OCI-LY1 (cell line): ENCODE data around the gene NUP210L.

Experiments
- H2AFZ ChIP-seq: fragments of 200-600 bp; sonication (generic), shearing (Covaris generic); 2 replicates; pipeline ENCODE4 v1.6.0; 2014; ENCODE audit warnings: antibody characterized with exemption, mild to moderate bottlenecking, low read length
- H3F3A ChIP-seq: fragments of 200-600 bp; sonication (generic), shearing (Covaris generic); 2 replicates; pipeline ENCODE4 v1.6.0; 2014; ENCODE audit warnings: mild to moderate bottlenecking, antibody characterized with exemption, low read length, moderate library complexity; ENCODE audit not compliant: insufficient read depth
- H3K27ac ChIP-seq: fragments of 200-600 bp; sonication (generic); 2 replicates; pipeline ENCODE4 v1.5.1; 2014; ENCODE audit warnings: low read length, mixed run types, mild to moderate bottlenecking, low read depth; ENCODE audit not compliant: poor library complexity, severe bottlenecking
- H3K27me3 ChIP-seq: fragments of 200-600 bp; sonication (generic); 2 replicates; pipeline ENCODE4 v1.6.0; 2014; ENCODE audit warnings: antibody characterized with exemption, mild to moderate bottlenecking, low read length, moderate library complexity; ENCODE audit not compliant: insufficient read depth
- H3K36me3 ChIP-seq: fragments of 200-600 bp; sonication (generic); 2 replicates; pipeline ENCODE4 v1.6.1; 2014; ENCODE audit warnings: mild to moderate bottlenecking, antibody characterized with exemption, low read length, moderate library complexity, mixed read lengths; ENCODE audit not compliant: insufficient read depth
- H3K4me1 ChIP-seq: fragments of 200-600 bp; sonication (generic); 2 replicates; pipeline ENCODE4 v1.5.1; 2014; ENCODE audit warnings: mild to moderate bottlenecking, low read length, moderate library complexity; ENCODE audit not compliant: insufficient read depth, severe bottlenecking
- H3K4me2 ChIP-seq: fragments of 200-600 bp; sonication (generic), shearing (Covaris generic); 2 replicates; pipeline ENCODE4 v1.6.1; 2014; ENCODE audit warnings: low read length
- H3K4me3 ChIP-seq: fragments of 200-600 bp; sonication (generic); 2 replicates; pipeline ENCODE4 v1.5.1; 2014; ENCODE audit warnings: low read length, low read depth, mild to moderate bottlenecking, mixed read lengths; ENCODE audit not compliant: poor library complexity, severe bottlenecking
- H3K79me2 ChIP-seq: fragments of 200-600 bp; shearing (Covaris generic); 2 replicates; pipeline ENCODE4 v1.6.1; 2016; ENCODE audit warnings: mixed run types, low read length, mixed read lengths; ENCODE audit not compliant: insufficient read depth
- H3K9ac ChIP-seq: fragments of 200-600 bp; sonication (generic), shearing (Covaris generic); 2 replicates; pipeline ENCODE4 v1.6.1; 2014; ENCODE audit warnings: mild to moderate bottlenecking, low read length, mixed read lengths
- H3K9me2 ChIP-seq: fragments of 200-600 bp; sonication (generic), shearing (Covaris generic); 2 replicates; pipeline ENCODE4 v1.6.1; 2014; ENCODE audit warnings: low read depth, mild to moderate bottlenecking, low read length, mixed read lengths
- H3K9me3 ChIP-seq: fragments of 200-600 bp; shearing (Covaris generic); 2 replicates; pipeline ENCODE4 v1.6.1; 2014; ENCODE audit warnings: low read length, mixed read lengths
- H4K20me1 ChIP-seq: fragments of 200-600 bp; sonication (generic), shearing (Covaris generic); 2 replicates; pipeline ENCODE4 v1.6.0; 2016; ENCODE audit warnings: mild to moderate bottlenecking, low read length; ENCODE audit not compliant: insufficient read depth
- CTCF ChIP-seq: fragments of 200-600 bp; sonication (generic), shearing (Covaris generic); IDR thresholded peaks from 2 replicates; pipeline ENCODE4 v1.5.1; 2017; ENCODE audit warnings: mild to moderate bottlenecking, antibody characterized with exemption, low read length, moderate library complexity, mixed read lengths
- EZH2 ChIP-seq: fragments of 200-600 bp; sonication (generic), shearing (Covaris generic); IDR thresholded peaks from 2 replicates; pipeline ENCODE4 v1.8.0; 2017; ENCODE audit warnings: borderline replicate concordance, mixed run types, mild to moderate bottlenecking, antibody characterized with exemption, low read length, moderate library complexity, mixed read lengths

Gene NUP210L

DNA sequence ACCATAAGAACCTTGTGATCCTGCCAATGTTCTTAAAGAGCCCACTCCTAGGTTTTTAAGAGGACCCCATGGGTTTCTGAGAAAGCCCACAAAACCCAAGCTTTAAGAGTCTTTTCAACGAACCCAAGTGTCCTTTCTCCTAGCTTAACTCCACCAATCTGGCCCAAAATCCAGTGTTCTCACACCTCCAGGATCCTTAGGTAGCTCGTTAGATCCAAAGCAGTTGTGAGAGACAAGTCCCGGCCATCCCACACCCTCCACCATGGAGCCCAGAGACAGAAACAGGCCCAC is 210.1 kb downstream of the NUP210L start:
- Histone ChIP-seq H3K79me2 (peaks cover 7% of the 10 kb centered on the region; the same call in 1 of the 2 replicates), H4K20me1 (no peaks in the 10 kb centered on the region), H3F3A (peaks cover 4% of the 10 kb centered on the region; the same call in 1 of the 2 replicates), H2AFZ (no peak overlapping the region), H3K9ac (peak overlapping the region; percentile 96), H3K27me3 (no peaks in the 10 kb centered on the region), H3K27ac (peak overlapping the region; percentile 89), H3K4me2 (peak overlapping the region; percentile 86), H3K9me2 (no peaks in the 10 kb centered on the region), H3K4me3 (peak overlapping the region; percentile 82), H3K4me1 (peaks cover 18% of the 10 kb centered on the region), H3K9me3 (no peaks in the 10 kb centered on the region), H3K36me3 (peaks cover 56% of the 10 kb centered on the region)
- no peak for TF ChIP-seq CTCF
- TF ChIP-seq EZH2 = no peak

- peak overlapping the region; percentile 86 for H3K4me2 ChIP-seq
- no peak overlapping the region for H2AFZ ChIP-seq
Observed at GRCh38 chr1:153944005-153944826, 210.7 kb downstream of the NUP210L start.

GRCh38 chr1:153942766-153943549 is 211.9 kb downstream of the NUP210L start:
- H3K9me3 ChIP-seq = no peaks in the 10 kb centered on the region
- H3K9me2 ChIP-seq = no peaks in the 10 kb centered on the region
- H3K27ac ChIP-seq = no peak overlapping the region
- no peak overlapping the region for H2AFZ ChIP-seq
- peaks cover 18% of the 10 kb centered on the region for H3K4me1 ChIP-seq
- H3K36me3 ChIP-seq = peaks cover 55% of the 10 kb centered on the region
- no peaks in the 10 kb centered on the region for H3K27me3 ChIP-seq
- peaks cover 4% of the 10 kb centered on the region; the same call in 1 of the 2 replicates for H3F3A ChIP-seq
- no peak overlapping the region for H3K4me3 ChIP-seq
- no peak overlapping the region for H3K4me2 ChIP-seq
- H4K20me1 ChIP-seq = no peaks in the 10 kb centered on the region
- no peak overlapping the region for H3K9ac ChIP-seq
- peaks cover 7% of the 10 kb centered on the region; the same call in 1 of the 2 replicates for H3K79me2 ChIP-seq
- TF ChIP-seq EZH2 = no peak
- TF ChIP-seq CTCF = no peak

More at GRCh38 chr1:153944005-153944826, 210.7 kb downstream of the NUP210L start:
- no peak for TF ChIP-seq CTCF
- TF ChIP-seq EZH2 = no peak
- peaks cover 7% of the 10 kb centered on the region; the same call in 1 of the 2 replicates for H3K79me2 ChIP-seq
- peak overlapping the region; percentile 89 for H3K27ac ChIP-seq
- peak overlapping the region; percentile 82 for H3K4me3 ChIP-seq
- no peaks in the 10 kb centered on the region for H3K27me3 ChIP-seq
- H4K20me1 ChIP-seq = no peaks in the 10 kb centered on the region
- H3F3A ChIP-seq = peaks cover 4% of the 10 kb centered on the region; the same call in 1 of the 2 replicates
- H3K4me1 ChIP-seq = peaks cover 18% of the 10 kb centered on the region
- peaks cover 60% of the 10 kb centered on the region for H3K36me3 ChIP-seq
- no peaks in the 10 kb centered on the region for H3K9me3 ChIP-seq
- peak overlapping the region; percentile 96 for H3K9ac ChIP-seq
- no peaks in the 10 kb centered on the region for H3K9me2 ChIP-seq
